Measurements from ENCODE around the gene LAD1. TPM values are rescaled to one million over a fixed set of nuclear protein-coding genes. Genes with fewer than 3 reads are reported as not detected.

LAD1 gene
- total and polyA plus RNA-seq, 9 of the 15 experiments (the other 6 are each of a cell fraction or from before 2014, with no cell fraction given), result 0.31 TPM; not detected in 8

GRCh38 chr1:201378804-201379203 is 20.3 kb downstream of the LAD1 start:
- CTCF ChIA-PET (ENCODE audit: low intra/inter-chr PET ratio), result no interaction called here
- ATAC-seq (no peak), DNase-seq (ENCODE audit: extremely low read depth in 1 of 4, low spot score in 3 of 4) (no peak), FAIRE-seq (no peak)
- H3K4me3 ChIP-seq, result no peak overlapping the region
- intact Hi-C loops (cut with micrococcal nuclease), result no loop called here
- no peaks in the 10 kb centered on the region for H3K9me3 ChIP-seq (replicated peaks; ENCODE audit: control insufficient read depth, insufficient read depth, low read depth, low read length)
- peaks cover 4% of the 10 kb centered on the region for H3K9me1 ChIP-seq (ENCODE audit: control insufficient read depth, insufficient read depth, low read length)
- no peak overlapping the region for H3K9ac ChIP-seq (ENCODE audit: insufficient read depth in 1 of 2, low read depth in 2 of 2, low read length in 2 of 2)
- peaks cover 27% of the 10 kb centered on the region for H4K20me1 ChIP-seq (replicated peaks; ENCODE audit: control insufficient read depth, insufficient read depth, low read length)
- no peak overlapping the region for H3K27ac ChIP-seq (ENCODE audit: extremely low read depth, low read depth, low read length)
- no peak overlapping the region for H2AFZ ChIP-seq (ENCODE audit: low read depth, low read length)
- no peak for TF ChIP-seq KAT7 (CRISPR knock-in tag; IDR thresholded peaks at IDR 0.05; ENCODE audit: borderline replicate concordance)
- TF ChIP-seq ZBTB1 (CRISPR knock-in tag; IDR thresholded peaks at IDR 0.05; ENCODE audit: borderline replicate concordance, low read depth), result no peak
- no peak for TF ChIP-seq NFXL1 (CRISPR knock-in tag; IDR thresholded peaks at IDR 0.05)
- no peak for TF ChIP-seq PCBP2 (IDR thresholded peaks at IDR 0.05; ENCODE audit: low read depth, low read length, poor library complexity, severe bottlenecking)
- no peak for TF ChIP-seq TEAD2 (tag; IDR thresholded peaks at IDR 0.05)
- TF ChIP-seq HDAC3 (IDR thresholded peaks at IDR 0.05; ENCODE audit: borderline replicate concordance, partially characterized antibody), result no peak
- no peak for TF ChIP-seq ZNF124 (CRISPR knock-in tag; IDR thresholded peaks at IDR 0.05)
- no peak for TF ChIP-seq RB1 (IDR thresholded peaks at IDR 0.05; ENCODE audit: low read depth)
- TF ChIP-seq RUNX1 (IDR thresholded peaks at IDR 0.05; ENCODE audit: low read depth), result no peak
- TF ChIP-seq ZNF280B (CRISPR knock-in tag; IDR thresholded peaks at IDR 0.05), result no peak
- no TSS peak for BruUV-seq (replicated peaks)
- peaks cover 16 to 68% of the 10 kb centered on the region in 2 experiments; a peak in 4 of 5 replicates for H3K27me3 ChIP-seq (ENCODE audit: control insufficient read depth in 2 of 2, insufficient read depth in 2 of 2, low read length in 2 of 2)
- in situ Hi-C loops (cut with MboI), result no loop called here
- POLR2A ChIA-PET, result interaction anchor here (1.2 kb wide), 1 partner anchor 10 kb away, joined by 5 read pairs; no protein-coding TSS in a partner anchor
- H3K36me3 ChIP-seq (ENCODE audit: control insufficient read depth, insufficient read depth, low read length), result no peaks in the 10 kb centered on the region
- H3K79me2 ChIP-seq (ENCODE audit: control insufficient read depth, insufficient read depth, low read length), result no peaks in the 10 kb centered on the region
- no peak overlapping the region for H3K4me2 ChIP-seq (ENCODE audit: insufficient read depth, low read length)
- no peaks in the 10 kb centered on the region; a peak in 1 of 5 replicates for H3K4me1 ChIP-seq (replicated peaks in 1 of 2; ENCODE audit: control insufficient read depth in 2 of 2, insufficient read depth in 2 of 2, low read length in 2 of 2)
- 3% methylated on average over 6 of the region's 6 CpGs for WGBS (ENCODE audit: insufficient coverage, low coverage, missing lambda C conversion rate)

Data from K562 (cell line).